ENCODE results near the gene PPP1R12C. TPM values are rescaled to one million over a fixed set of nuclear protein-coding genes. Genes with fewer than 3 reads are reported as not detected.

PPP1R12C gene
- total and polyA plus RNA-seq, 10 of the 15 experiments (the other 5 are each of a cell fraction or from before 2014, with no cell fraction given), result 1.4 to 84.7 (median 20.5) TPM

- TF ChIP-seq, protein P1, sequence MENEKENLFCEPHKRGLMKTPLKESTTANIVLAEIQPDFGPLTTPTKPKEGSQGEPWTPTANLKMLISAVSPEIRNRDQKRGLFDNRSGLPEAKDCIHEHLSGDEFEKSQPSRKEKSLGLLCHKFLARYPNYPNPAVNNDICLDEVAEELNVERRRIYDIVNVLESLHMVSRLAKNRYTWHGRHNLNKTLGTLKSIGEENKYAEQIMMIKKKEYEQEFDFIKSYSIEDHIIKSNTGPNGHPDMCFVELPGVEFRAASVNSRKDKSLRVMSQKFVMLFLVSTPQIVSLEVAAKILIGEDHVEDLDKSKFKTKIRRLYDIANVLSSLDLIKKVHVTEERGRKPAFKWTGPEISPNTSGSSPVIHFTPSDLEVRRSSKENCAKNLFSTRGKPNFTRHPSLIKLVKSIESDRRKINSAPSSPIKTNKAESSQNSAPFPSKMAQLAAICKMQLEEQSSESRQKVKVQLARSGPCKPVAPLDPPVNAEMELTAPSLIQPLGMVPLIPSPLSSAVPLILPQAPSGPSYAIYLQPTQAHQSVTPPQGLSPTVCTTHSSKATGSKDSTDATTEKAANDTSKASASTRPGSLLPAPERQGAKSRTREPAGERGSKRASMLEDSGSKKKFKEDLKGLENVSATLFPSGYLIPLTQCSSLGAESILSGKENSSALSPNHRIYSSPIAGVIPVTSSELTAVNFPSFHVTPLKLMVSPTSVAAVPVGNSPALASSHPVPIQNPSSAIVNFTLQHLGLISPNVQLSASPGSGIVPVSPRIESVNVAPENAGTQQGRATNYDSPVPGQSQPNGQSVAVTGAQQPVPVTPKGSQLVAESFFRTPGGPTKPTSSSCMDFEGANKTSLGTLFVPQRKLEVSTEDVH (IDR thresholded peaks at IDR 0.05; ENCODE audit: low read depth, partially characterized antibody), result no peak
- TF ChIP-seq BRCA1 (IDR thresholded peaks at IDR 0.05; ENCODE audit: low read depth, low read length) (no peak), MTA2 (IDR thresholded peaks at IDR 0.05; ENCODE audit: low read depth) (no peak), LARP7 (IDR thresholded peaks at IDR 0.05) (no peak), SMAD5 (IDR thresholded peaks at IDR 0.05; ENCODE audit: low read depth) (0 out of 2 replicates have a peak, but pooled peaks have one; percentile 37), ZSCAN29 (IDR thresholded peaks at IDR 0.05) (no peak), TCF12 (IDR thresholded peaks at IDR 0.05; ENCODE audit: low read depth, low read length) (no peak), BCL11A (IDR thresholded peaks at IDR 0.05; ENCODE audit: low read depth, low read length) (no peak), REST (IDR thresholded peaks at IDR 0.05; ENCODE audit: low read depth, low read length) (no peak), CHD4 (IDR thresholded peaks at IDR 0.05) (no peak), RCOR1 (conservative IDR thresholded peaks at IDR 0.05; ENCODE audit: low read depth, low read length) (no peak), YY1 (IDR thresholded peaks at IDR 0.05; ENCODE audit: low read depth, low read length) (peak; percentile 85), RUNX3 (IDR thresholded peaks at IDR 0.05; ENCODE audit: low read length) (no peak), MTA3 (IDR thresholded peaks at IDR 0.05; ENCODE audit: borderline replicate concordance, low read length) (no peak), RBBP5 (conservative IDR thresholded peaks at IDR 0.05) (no peak), NFYA (IDR thresholded peaks at IDR 0.05; ENCODE audit: borderline replicate concordance, low read depth, low read length) (no peak), NR2C1 (IDR thresholded peaks at IDR 0.05) (peak; percentile 71), SIN3A (IDR thresholded peaks at IDR 0.05; ENCODE audit: low read depth, low read length) (peak; percentile 47; the same call in 1 of the 2 replicates)
- TF ChIP-seq, protein P2, sequence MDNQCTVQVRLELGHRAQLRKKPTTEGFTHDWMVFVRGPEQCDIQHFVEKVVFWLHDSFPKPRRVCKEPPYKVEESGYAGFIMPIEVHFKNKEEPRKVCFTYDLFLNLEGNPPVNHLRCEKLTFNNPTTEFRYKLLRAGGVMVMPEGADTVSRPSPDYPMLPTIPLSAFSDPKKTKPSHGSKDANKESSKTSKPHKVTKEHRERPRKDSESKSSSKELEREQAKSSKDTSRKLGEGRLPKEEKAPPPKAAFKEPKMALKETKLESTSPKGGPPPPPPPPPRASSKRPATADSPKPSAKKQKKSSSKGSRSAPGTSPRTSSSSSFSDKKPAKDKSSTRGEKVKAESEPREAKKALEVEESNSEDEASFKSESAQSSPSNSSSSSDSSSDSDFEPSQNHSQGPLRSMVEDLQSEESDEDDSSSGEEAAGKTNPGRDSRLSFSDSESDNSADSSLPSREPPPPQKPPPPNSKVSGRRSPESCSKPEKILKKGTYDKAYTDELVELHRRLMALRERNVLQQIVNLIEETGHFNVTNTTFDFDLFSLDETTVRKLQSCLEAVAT (IDR thresholded peaks at IDR 0.05), result 0 out of 2 replicates have a peak, but pooled peaks have one; percentile 58
- TF ChIP-seq, protein P3, sequence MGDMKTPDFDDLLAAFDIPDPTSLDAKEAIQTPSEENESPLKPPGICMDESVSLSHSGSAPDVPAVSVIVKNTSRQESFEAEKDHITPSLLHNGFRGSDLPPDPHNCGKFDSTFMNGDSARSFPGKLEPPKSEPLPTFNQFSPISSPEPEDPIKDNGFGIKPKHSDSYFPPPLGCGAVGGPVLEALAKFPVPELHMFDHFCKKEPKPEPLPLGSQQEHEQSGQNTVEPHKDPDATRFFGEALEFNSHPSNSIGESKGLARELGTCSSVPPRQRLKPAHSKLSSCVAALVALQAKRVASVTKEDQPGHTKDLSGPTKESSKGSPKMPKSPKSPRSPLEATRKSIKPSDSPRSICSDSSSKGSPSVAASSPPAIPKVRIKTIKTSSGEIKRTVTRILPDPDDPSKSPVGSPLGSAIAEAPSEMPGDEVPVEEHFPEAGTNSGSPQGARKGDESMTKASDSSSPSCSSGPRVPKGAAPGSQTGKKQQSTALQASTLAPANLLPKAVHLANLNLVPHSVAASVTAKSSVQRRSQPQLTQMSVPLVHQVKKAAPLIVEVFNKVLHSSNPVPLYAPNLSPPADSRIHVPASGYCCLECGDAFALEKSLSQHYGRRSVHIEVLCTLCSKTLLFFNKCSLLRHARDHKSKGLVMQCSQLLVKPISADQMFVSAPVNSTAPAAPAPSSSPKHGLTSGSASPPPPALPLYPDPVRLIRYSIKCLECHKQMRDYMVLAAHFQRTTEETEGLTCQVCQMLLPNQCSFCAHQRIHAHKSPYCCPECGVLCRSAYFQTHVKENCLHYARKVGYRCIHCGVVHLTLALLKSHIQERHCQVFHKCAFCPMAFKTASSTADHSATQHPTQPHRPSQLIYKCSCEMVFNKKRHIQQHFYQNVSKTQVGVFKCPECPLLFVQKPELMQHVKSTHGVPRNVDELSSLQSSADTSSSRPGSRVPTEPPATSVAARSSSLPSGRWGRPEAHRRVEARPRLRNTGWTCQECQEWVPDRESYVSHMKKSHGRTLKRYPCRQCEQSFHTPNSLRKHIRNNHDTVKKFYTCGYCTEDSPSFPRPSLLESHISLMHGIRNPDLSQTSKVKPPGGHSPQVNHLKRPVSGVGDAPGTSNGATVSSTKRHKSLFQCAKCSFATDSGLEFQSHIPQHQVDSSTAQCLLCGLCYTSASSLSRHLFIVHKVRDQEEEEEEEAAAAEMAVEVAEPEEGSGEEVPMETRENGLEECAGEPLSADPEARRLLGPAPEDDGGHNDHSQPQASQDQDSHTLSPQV (IDR thresholded peaks at IDR 0.05), result no peak
These were observed 390 bp upstream of the PPP1R12C start (continued) for GRCh38 chr19:55117663-55118391.
